ENCODE data around the gene NCAM1.
"Not testable (repeated sequence)": the region's sequence is repeated elsewhere in the genome, so short reads cannot be mapped to it uniquely, and the experiment has no call there.

NCAM1 gene

DNA sequence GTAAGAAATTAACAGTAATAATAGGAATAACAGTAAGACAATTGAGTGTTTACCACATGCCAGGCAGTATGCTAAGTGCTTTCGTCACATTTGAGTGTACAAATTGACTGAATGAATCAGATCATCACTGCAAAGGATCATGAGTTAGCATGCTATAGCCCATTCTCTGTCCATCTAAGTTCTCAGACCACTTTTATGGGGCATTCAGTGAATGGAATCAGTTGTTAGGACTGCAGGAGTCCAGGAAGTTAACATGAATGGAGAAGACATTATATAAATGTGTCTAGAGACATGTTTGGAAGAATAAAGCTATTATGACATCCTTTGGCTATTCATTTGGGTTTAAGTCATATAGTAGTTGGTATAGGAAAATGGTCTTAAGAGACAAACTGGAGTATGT, 59.9 kb downstream of the NCAM1 start:
- no peak for DNase-seq (ENCODE audit: low read depth in 3 of 3)

DNA sequence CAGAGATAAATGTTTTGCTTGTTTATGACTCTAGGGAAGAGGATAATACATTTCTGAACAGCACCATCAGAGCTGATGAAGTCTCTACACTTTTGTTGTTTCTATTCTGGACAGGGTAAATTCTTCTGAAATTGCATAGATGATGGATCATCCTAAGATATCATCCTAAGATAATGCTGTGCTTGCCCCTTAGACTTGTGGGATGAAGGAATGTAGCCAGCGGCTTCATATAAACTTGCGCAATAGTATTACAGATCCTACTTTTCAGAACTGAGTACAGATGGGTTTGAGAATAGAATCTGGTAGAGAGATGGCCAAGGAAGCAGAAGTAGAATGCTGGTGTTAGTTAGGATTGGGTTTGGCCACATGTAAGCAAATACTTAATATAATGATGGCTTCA, 61.0 kb downstream of the NCAM1 start:
- no peak for DNase-seq (ENCODE audit: low read depth in 3 of 3)

- DNase-seq (ENCODE audit: low read depth in 3 of 3): no peak
These were observed 62.0 kb downstream of the NCAM1 start for GRCh38 chr11:113023228-113023627.

DNA sequence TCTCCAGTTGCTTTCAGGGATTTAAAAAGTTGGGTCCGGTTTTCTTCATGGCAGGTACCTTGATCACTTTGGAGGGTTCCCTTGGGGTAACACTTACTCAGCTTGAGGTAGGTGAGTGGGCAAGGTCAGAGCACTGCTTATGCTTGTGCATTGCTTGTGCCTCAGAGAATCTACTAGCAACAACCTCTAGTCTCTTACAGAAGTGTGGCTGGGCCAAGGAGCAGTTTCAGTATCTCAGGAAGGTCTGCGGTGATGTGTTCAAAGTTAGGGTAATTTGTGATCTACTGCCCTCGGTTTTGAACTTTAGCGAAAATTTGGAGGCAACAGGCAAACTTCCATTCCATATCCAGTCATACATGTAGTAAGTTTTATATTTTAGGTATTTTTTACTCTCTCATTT, 62.8 kb downstream of the NCAM1 start:
- DNase-seq (ENCODE audit: low read depth in 3 of 3): no peak

GRCh38 chr11:113026778-113027177, 65.6 kb downstream of the NCAM1 start:
- DNase-seq (ENCODE audit: low read depth in 3 of 3): no peak

DNA sequence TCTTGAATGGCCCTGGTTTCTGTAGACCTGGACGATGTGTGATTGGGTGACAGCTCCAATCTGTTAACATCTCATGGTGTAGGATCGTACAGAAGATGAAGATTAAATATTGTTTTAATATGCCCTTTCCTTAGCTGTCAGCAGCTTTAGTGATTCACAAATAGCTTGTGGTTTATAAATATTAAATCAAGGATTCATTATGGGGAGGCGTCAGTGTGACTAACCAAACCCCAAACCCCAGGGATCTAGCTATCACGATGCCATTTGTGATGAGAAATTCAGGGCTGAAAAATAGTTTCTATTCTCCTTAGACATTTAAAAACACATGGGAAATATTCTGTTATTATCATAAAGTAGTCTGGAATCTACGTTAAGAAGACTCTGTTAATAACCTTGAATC, 73.4 kb downstream of the NCAM1 start:
- DNase-seq (ENCODE audit: low read depth in 3 of 3): no peak

- DNase-seq (ENCODE audit: low read depth in 3 of 3): no peak
These were observed 74.5 kb downstream of the NCAM1 start for GRCh38 chr11:113035708-113036107.

DNA sequence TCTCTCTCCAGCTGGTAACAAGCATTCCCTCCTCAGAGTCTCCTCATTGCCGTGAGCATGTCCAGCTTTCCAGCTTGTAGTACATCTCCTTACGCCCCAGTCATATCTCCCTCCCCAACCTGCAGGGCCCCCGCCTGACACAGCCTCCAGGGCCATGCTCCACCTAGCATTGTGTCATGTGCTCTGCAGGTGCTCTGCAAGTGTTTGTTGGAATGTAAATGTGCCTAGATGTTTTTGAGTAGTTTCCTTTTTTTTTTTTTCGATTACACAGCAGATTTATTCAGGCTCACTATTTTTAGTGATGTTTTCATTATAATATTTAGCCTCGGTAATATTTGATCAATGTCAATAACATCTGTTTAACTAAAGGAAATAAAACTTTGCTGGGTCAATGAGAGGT, 82.5 kb downstream of the NCAM1 start:
- no peak for DNase-seq (ENCODE audit: low read depth in 3 of 3)

- DNase-seq (ENCODE audit: low read depth in 3 of 3): no peak
These were observed 83.9 kb downstream of the NCAM1 start for GRCh38 chr11:113045146-113045545.

DNA sequence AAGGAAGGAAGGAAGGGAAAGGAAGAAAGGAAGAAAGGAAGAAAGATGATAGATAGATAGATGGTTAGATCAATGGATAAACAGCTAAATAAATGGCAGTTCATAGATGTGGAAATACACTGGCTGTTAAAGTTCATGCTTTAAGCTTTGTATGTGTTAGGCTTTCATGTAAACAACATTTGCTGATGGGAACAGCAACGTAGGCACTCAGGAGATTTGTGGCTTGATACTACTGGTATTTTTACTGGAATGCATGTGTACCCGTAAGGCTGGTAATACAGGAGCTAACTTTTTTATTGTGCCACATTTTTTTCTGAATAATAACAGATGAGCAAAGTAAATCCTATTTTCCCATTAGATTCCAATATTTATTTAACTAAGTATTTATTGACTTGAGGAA, 85.6 kb downstream of the NCAM1 start:
- no peak for DNase-seq (ENCODE audit: low read depth in 3 of 3)

DNA sequence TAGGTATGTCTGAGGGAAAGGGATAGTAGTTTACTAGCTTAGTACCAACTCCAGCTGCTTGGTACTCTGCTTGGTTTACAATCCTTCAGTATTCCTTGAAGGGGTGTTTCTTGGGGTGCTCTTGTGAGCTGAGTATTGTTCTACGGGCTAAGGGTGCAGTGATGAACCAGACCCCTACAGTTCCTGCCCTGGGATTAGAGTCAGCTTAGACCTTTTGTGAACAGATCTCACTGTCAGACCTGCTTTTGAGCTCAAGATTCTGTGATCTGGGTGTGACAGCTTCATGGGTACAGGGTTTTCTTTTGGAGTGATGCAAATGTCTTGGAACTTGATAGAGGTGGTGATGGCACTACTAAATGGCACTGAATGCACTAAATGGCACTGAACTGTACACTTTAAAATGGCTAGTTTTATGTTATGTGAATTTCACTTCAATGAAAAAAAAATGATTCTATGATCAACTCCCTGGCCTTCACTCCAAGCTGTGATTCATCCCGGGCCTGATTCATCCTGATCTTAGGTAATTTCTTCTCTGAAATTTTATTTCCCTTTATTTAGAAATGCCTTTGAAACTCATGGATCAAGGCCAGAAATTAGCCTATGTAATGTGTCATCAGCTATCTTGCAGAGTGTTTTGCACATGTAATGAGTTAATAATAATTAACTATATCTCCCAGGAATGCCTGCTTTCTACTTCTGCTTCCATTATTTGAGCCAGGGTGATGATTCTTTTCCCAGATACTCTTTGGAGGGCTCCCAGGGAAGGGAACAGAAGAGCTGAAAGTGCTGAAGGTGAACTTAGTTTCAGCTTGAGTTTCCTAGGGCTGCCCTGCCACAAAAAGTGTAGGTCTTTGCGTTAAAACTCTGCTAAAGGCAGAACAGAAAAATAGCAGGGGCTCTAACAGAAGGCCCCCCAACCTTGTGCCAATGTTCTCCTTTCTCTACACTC, 87.9 kb downstream of the NCAM1 start:
- no peak for DNase-seq (ENCODE audit: low read depth in 3 of 3)

DNA sequence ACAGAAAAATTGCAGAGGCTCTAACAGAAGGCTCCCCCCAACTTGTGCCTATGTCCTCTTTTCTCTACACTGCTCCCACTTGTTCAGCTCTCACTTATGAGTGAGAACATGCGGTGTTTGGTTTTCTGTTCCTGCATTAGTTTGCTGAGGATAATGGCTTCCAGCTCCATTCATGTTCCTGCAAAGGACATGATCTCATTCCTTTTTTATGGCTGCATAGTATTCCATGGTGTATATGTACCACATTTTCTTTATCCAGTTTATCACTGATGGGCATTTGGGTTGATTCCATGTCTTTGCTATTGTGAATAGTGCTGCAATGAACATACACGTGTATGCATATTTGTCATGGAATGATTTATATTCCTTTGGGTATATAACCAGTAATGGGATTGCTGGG, 91.8 kb downstream of the NCAM1 start:
- DNase-seq (ENCODE audit: low read depth in 3 of 3): not testable (repeated sequence)

GRCh38 chr11:113057038-113057437, 95.8 kb downstream of the NCAM1 start:
- DNase-seq (ENCODE audit: low read depth in 3 of 3): no peak

DNA sequence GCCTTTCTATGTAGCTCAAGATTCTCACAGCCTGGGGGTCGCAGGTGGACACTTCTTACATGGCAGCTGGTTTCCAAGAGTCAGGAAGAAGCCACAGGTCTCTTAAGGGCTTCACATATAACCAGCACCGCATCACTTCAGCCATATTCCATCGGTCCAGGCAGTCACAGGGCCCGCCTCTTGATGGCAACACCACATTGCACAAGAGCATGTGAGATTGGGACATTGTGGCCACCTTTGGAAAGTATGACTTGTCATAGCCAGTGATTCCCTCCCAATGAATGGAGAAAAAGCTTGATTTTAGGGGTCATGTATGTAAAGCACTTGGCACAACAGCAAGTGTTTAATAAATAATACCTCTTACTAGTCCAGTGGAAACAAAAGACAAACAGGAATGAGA, 98.3 kb downstream of the NCAM1 start:
- DNase-seq (ENCODE audit: low read depth in 3 of 3): no peak

- DNase-seq (ENCODE audit: low read depth in 3 of 3): no peak
These were observed 104.1 kb downstream of the NCAM1 start for GRCh38 chr11:113065330-113065729.

- DNase-seq (ENCODE audit: low read depth in 3 of 3): no peak
These were observed 111.1 kb downstream of the NCAM1 start for GRCh38 chr11:113072237-113072858.

DNA sequence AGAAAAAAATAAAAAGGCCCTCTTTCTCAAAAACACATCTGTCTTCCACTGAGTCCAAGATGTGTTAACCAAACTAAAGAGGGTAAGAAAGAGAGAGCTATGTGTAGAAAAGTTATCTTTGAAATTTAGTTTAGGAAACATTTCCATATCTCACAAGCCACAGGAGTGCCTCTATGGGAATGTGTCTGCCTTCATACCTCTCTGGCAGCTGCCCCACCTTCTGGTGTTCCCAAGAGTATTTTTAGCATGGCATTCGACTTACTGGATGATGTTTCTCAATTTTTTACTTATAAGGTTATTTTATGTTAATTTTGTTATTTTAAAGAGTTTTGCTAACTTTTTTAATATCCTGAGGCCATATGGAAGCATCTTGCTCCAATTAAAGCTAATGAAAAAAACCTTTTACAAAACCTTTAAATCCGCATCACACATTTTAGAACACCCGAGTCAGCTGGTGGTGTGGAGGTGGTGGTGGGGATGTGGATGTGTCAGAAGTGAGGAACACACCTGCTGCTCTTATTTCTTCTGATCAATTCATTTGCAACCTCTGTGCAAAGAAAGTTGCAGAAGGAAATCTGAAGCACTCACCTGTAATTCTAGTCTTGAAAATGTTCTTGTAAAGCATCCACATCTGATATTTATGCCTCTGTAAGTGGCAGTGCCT, 112.2 kb downstream of the NCAM1 start:
- no peak for DNase-seq (ENCODE audit: low read depth in 3 of 3)

DNA sequence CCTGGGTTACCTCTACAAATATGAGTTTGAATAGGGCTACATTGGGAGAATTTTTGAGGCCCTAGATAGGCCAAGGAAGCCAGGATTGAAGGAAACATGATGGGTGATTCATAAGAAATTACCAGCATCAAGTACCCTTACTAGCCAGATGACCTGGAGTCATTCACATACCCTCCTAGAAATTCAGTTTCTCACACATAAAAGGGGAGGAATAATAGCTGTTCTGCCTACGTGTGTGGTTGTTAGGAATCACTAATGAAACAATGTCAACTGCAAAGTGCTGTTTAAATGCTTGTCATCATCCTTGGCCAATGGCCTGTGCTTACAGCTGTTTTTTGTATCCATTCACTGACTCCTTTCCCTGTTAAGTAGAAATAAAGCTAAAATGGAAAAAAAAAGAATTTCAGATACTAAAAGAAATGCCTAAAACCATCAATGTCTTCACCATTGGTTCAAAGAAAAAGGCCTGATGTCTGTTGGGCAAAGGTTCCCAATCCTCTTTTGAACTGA, 114.4 kb downstream of the NCAM1 start:
- no peak for DNase-seq (ENCODE audit: low read depth in 3 of 3)

DNA sequence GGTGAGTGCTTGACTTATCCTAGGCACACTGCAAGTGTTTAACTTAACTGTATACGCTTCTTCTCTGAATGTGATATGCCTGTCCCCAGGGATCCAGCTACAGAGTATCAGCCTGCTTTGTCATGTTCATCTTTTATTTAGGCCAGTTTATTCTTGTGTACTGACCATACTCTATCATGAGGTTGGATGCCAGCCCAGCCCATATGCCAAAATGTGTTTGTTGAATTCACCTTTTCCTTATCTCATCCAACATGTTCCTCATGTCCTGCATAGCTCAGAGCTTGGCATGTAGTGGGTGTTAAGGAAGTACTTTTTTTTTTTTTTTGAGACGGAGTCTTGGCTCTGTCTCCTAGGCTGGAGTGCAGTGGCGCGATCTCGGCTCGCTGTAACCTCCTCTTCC, 116.2 kb downstream of the NCAM1 start:
- no peak for DNase-seq (ENCODE audit: low read depth in 3 of 3)

DNA sequence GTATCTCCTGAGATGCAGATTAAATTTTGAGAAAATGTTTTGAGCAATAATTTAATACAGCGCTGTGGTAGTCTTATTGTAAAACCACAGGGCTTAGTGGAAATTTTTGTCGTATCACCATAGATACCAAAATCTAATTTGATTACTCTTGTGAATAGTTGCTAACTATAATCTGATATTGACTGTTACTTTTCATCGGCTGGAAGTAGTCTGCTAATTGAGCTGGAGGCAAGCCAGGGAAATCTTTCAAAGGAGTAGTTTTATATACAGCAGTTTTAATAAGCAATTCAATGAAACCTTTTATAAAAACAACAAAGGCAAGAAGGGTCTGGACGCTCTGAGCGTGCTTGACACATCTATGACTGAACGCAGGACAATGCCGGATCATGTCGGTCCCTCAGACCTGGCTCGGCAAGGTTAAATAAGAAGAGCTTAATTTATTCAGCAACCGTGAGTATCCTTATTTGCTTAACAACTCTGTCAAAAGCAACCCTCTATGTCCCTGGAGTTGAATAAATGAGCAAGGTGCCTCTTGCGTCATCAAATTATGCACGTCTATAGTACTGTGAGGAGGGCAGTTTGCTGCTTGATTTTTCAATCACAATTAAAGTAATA, 121.2 kb downstream of the NCAM1 start:
- DNase-seq (ENCODE audit: low read depth in 3 of 3): no peak

GRCh38 chr11:113083571-113083970, 122.4 kb downstream of the NCAM1 start:
- DNase-seq (ENCODE audit: low read depth in 3 of 3): no peak

- no peak for DNase-seq (ENCODE audit: low read depth in 3 of 3)
These were observed 123.1 kb downstream of the NCAM1 start for GRCh38 chr11:113084297-113084696.

All from stimulated activated CD4-positive, alpha-beta T cell treated with anti-CD3 and anti-CD28 coated beads, TNF-alpha, amount 100 ng/mL, for 4 hours (primary cell).